Upper lobe of left lung (tissue), 4 donors: ENCODE data around the gene STK33.

Source experiments
- CTCF ChIP-seq, 6 experiments: fragments of 450-650 bp in 4 of 6; fragments of 200-600 bp in 2 of 6; sonication (generic) in 2 of 6; IDR thresholded peaks; one replicate each; pipeline ENCODE4 v1.5.1; 2016 to 2019; ENCODE audit warnings: antibody characterized with exemption in 6 of 6
- EP300 ChIP-seq, 4 donors: sonication (generic); formaldehyde crosslinking; IDR thresholded peaks; one replicate each; pipeline ENCODE4 v1.5.1; 2017; ENCODE audit warnings: antibody characterized with exemption in 4 of 4, control low read depth in 2 of 4
- POLR2A ChIP-seq, 4 donors: fragments of 450-650 bp; IDR thresholded peaks; one replicate each; pipeline ENCODE4 v1.5.1; 2016 to 2017; ENCODE audit warnings: antibody characterized with exemption in 4 of 4, mild to moderate bottlenecking in 2 of 4
- POLR2AphosphoS5 ChIP-seq, 2 donors: sonication (generic); formaldehyde crosslinking; IDR thresholded peaks; one replicate each; pipeline ENCODE4 v1.5.1; 2017; ENCODE audit warnings: antibody characterized with exemption in 2 of 2

- no peak for TF ChIP-seq CTCF (IDR thresholded peaks at IDR 0.05)
- no peak for TF ChIP-seq POLR2AphosphoS5 (IDR thresholded peaks at IDR 0.05)
- TF ChIP-seq POLR2A (IDR thresholded peaks at IDR 0.05), result no peak
- TF ChIP-seq EP300 (IDR thresholded peaks at IDR 0.05), result no peak
Observed at GRCh38 chr11:8601376-8602133, 7.5 kb upstream of the STK33 start.
